Measurements from ENCODE around the gene TUT1. TPM values are rescaled to one million over a fixed set of nuclear protein-coding genes. Genes with fewer than 3 reads are reported as not detected.

Gene TUT1
- total and polyA plus RNA-seq, 2 experiments from 2014 or later = 12.8 to 22.2 TPM

DNA sequence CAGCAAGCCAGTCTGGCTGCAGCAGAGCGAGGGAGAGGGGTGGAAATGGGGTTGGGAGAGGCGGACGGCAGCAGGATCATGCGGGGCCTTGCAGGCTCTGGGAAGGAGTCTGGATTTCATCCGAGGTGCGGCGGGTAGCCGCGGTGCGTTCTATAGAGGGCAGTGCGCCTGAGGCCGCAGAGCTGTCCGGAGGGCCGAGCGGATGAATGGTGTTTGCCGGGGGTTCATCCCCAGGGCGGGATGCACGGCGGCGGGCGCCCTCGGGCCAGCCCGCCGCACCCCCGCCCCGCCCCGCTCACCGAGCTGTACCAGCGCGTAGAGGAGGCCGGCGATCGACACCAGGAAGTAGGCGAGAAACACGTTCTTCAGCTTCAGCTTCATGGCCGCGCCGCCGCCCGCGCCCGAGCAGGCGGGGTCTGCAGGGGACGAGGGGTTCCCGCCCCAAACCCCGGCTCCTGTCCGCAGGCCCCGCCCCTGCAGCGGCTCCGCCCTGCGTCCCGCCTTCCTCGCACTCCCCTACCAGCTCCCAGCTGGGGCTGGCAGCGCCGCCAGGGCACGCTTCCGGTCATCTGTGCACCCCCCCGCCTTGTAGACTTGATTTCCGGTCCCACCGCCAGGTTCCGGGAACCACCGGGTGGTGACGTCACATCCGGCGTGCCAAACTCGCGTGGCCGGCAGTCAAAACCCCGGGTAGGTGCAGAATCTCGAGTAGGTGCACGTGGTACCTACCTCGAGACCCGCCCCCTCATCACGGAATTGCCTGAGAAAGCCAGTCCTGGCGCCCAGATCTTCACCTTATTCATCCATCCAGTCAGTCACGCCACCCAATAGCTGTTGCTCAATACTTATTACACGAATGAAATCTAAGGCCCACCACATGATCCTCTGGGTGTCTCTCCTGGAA, 30.5 kb upstream of the TUT1 start, which contains the start of gene B3GAT3:
Gene B3GAT3, minus strand, starts transcription at position 420 of the 904 bp plus-strand sequence. Its CDS starts 39 bp downstream, at position 381.
- no peaks in the 10 kb centered on the region for H3K9me3 Mint-ChIP-seq
- peak; percentile 94 for ATAC-seq
- peaks cover 16% of the 10 kb centered on the region for H3K4me1 Mint-ChIP-seq

More for the DNA sequence above, 30.5 kb upstream of the TUT1 start, which contains the start of gene B3GAT3:
- peaks cover 39% of the 10 kb centered on the region for H3F3A ChIP-seq (replicated peaks; ENCODE audit: low read depth)
- peak within 1 kb of the TSS; percentile 96 for H3K27ac Mint-ChIP-seq
- H3K27me3 ChIP-seq (ENCODE audit: insufficient read depth) = no peaks in the 10 kb centered on the region
- DNase-seq (ENCODE audit: low spot score) = peak; percentile 98
- peak within 1 kb of the TSS; percentile 38 for H2AFZ ChIP-seq
- peak within 1 kb of the TSS; percentile 94 for H3K4me3 Mint-ChIP-seq
- H3K4me2 ChIP-seq = peak within 1 kb of the TSS; percentile 90
- peaks cover 8% of the 10 kb centered on the region; the same call in 1 of the 2 replicates for H3K79me2 ChIP-seq (replicated peaks; ENCODE audit: insufficient read depth)
- peaks cover 12% of the 10 kb centered on the region for H3K4me1 ChIP-seq (ENCODE audit: insufficient read depth)
- H4K20me1 ChIP-seq (replicated peaks; ENCODE audit: insufficient read depth) = no peaks in the 10 kb centered on the region
- peaks cover 9% of the 10 kb centered on the region for H3K27me3 Mint-ChIP-seq (ENCODE audit: insufficient read depth, low read depth, poor library complexity)
- peak within 1 kb of the TSS; percentile 88 for H3K27ac ChIP-seq (ENCODE audit: low read depth)
- peak; percentile 95 for TF ChIP-seq POLR2AphosphoS5 (IDR thresholded peaks at IDR 0.05; ENCODE audit: low read depth)
- TF ChIP-seq, protein P1, sequence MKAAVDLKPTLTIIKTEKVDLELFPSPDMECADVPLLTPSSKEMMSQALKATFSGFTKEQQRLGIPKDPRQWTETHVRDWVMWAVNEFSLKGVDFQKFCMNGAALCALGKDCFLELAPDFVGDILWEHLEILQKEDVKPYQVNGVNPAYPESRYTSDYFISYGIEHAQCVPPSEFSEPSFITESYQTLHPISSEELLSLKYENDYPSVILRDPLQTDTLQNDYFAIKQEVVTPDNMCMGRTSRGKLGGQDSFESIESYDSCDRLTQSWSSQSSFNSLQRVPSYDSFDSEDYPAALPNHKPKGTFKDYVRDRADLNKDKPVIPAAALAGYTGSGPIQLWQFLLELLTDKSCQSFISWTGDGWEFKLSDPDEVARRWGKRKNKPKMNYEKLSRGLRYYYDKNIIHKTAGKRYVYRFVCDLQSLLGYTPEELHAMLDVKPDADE (IDR thresholded peaks at IDR 0.05) = peak; percentile 91
- TF ChIP-seq STAT1 (IDR thresholded peaks at IDR 0.05; ENCODE audit: unreplicated experiment) = no peak
- TF ChIP-seq, protein P2, sequence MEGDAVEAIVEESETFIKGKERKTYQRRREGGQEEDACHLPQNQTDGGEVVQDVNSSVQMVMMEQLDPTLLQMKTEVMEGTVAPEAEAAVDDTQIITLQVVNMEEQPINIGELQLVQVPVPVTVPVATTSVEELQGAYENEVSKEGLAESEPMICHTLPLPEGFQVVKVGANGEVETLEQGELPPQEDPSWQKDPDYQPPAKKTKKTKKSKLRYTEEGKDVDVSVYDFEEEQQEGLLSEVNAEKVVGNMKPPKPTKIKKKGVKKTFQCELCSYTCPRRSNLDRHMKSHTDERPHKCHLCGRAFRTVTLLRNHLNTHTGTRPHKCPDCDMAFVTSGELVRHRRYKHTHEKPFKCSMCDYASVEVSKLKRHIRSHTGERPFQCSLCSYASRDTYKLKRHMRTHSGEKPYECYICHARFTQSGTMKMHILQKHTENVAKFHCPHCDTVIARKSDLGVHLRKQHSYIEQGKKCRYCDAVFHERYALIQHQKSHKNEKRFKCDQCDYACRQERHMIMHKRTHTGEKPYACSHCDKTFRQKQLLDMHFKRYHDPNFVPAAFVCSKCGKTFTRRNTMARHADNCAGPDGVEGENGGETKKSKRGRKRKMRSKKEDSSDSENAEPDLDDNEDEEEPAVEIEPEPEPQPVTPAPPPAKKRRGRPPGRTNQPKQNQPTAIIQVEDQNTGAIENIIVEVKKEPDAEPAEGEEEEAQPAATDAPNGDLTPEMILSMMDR (conservative IDR thresholded peaks at IDR 0.05; ENCODE audit: low read depth in 2 of 2) = 0 out of 4 replicates have a peak, but pooled peaks of 1 of the 2 experiments have one; percentile 9
- TF ChIP-seq CREB1 (CRISPR knock-in tag; IDR thresholded peaks at IDR 0.05; ENCODE audit: low read depth) = peak; percentile 99
- TF ChIP-seq NANOG (IDR thresholded peaks at IDR 0.05; ENCODE audit: borderline replicate concordance) = no peak
- TF ChIP-seq, protein P3, sequence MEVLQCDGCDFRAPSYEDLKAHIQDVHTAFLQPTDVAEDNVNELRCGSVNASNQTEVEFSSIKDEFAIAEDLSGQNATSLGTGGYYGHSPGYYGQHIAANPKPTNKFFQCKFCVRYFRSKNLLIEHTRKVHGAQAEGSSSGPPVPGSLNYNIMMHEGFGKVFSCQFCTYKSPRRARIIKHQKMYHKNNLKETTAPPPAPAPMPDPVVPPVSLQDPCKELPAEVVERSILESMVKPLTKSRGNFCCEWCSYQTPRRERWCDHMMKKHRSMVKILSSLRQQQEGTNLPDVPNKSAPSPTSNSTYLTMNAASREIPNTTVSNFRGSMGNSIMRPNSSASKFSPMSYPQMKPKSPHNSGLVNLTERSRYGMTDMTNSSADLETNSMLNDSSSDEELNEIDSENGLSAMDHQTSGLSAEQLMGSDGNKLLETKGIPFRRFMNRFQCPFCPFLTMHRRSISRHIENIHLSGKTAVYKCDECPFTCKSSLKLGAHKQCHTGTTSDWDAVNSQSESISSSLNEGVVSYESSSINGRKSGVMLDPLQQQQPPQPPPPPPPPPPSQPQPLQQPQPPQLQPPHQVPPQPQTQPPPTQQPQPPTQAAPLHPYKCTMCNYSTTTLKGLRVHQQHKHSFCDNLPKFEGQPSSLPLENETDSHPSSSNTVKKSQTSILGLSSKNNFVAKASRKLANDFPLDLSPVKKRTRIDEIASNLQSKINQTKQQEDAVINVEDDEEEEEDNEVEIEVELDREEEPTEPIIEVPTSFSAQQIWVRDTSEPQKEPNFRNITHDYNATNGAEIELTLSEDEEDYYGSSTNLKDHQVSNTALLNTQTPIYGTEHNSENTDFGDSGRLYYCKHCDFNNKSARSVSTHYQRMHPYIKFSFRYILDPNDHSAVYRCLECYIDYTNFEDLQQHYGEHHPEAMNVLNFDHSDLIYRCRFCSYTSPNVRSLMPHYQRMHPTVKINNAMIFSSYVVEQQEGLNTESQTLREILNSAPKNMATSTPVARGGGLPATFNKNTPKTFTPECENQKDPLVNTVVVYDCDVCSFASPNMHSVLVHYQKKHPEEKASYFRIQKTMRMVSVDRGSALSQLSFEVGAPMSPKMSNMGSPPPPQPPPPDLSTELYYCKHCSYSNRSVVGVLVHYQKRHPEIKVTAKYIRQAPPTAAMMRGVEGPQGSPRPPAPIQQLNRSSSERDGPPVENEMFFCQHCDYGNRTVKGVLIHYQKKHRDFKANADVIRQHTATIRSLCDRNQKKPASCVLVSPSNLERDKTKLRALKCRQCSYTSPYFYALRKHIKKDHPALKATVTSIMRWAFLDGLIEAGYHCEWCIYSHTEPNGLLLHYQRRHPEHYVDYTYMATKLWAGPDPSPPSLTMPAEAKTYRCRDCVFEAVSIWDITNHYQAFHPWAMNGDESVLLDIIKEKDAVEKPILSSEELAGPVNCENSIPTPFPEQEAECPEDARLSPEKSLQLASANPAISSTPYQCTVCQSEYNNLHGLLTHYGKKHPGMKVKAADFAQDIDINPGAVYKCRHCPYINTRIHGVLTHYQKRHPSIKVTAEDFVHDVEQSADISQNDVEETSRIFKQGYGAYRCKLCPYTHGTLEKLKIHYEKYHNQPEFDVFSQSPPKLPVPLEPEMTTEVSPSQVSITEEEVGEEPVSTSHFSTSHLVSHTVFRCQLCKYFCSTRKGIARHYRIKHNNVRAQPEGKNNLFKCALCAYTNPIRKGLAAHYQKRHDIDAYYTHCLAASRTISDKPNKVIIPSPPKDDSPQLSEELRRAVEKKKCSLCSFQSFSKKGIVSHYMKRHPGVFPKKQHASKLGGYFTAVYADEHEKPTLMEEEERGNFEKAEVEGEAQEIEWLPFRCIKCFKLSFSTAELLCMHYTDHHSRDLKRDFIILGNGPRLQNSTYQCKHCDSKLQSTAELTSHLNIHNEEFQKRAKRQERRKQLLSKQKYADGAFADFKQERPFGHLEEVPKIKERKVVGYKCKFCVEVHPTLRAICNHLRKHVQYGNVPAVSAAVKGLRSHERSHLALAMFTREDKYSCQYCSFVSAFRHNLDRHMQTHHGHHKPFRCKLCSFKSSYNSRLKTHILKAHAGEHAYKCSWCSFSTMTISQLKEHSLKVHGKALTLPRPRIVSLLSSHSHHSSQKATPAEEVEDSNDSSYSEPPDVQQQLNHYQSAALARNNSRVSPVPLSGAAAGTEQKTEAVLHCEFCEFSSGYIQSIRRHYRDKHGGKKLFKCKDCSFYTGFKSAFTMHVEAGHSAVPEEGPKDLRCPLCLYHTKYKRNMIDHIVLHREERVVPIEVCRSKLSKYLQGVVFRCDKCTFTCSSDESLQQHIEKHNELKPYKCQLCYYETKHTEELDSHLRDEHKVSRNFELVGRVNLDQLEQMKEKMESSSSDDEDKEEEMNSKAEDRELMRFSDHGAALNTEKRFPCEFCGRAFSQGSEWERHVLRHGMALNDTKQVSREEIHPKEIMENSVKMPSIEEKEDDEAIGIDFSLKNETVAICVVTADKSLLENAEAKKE (CRISPR knock-in tag; IDR thresholded peaks at IDR 0.05) = no peak
- no peak for TF ChIP-seq JUNB (IDR thresholded peaks at IDR 0.05; ENCODE audit: unreplicated experiment)
- no peak for TF ChIP-seq EZH2phosphoT487 (IDR thresholded peaks at IDR 0.05; ENCODE audit: unreplicated experiment)
- TF ChIP-seq EZH2 (IDR thresholded peaks at IDR 0.05; ENCODE audit: low read depth, unreplicated experiment) = no peak
- H3K36me3 ChIP-seq (ENCODE audit: insufficient read depth) = peaks cover 17% of the 10 kb centered on the region
- H3K9me2 ChIP-seq (ENCODE audit: insufficient read depth) = no peaks in the 10 kb centered on the region
- peaks cover 31% of the 10 kb centered on the region for H3K36me3 Mint-ChIP-seq (ENCODE audit: low read depth)
- peak within 1 kb of the TSS; percentile 87 for H3K4me3 ChIP-seq

Data from GM23338 (cell line).